Measurements from ENCODE around the gene QSOX2.
"Not testable (repeated sequence)": the region's sequence is repeated elsewhere in the genome, so short reads cannot be mapped to it uniquely, and the experiment has no call there.

QSOX2 gene

GRCh38 chr9:136240941-136241340 is 4.7 kb downstream of the QSOX2 start:
- H3K4me3 ChIP-seq (ENCODE audit: low read depth, low read length): no peak overlapping the region
- TF ChIP-seq CTCF (IDR thresholded peaks at IDR 0.05; ENCODE audit: low read depth, low read length): no peak
- in situ Hi-C loops (cut with HindIII; ENCODE audit: low sequenced_read_pairs): no loop called here
- no peak for DNase-seq (ENCODE audit: low read depth, low spot score)

- no peak overlapping the region for H3K4me3 ChIP-seq (ENCODE audit: low read depth, low read length)
- DNase-seq (ENCODE audit: low read depth, low spot score): no peak
- TF ChIP-seq CTCF (IDR thresholded peaks at IDR 0.05; ENCODE audit: low read depth, low read length): no peak
- in situ Hi-C loops (cut with HindIII; ENCODE audit: low sequenced_read_pairs): no loop called here
Measured at GRCh38 chr9:136239983-136240330, 5.7 kb downstream of the QSOX2 start.

DNA sequence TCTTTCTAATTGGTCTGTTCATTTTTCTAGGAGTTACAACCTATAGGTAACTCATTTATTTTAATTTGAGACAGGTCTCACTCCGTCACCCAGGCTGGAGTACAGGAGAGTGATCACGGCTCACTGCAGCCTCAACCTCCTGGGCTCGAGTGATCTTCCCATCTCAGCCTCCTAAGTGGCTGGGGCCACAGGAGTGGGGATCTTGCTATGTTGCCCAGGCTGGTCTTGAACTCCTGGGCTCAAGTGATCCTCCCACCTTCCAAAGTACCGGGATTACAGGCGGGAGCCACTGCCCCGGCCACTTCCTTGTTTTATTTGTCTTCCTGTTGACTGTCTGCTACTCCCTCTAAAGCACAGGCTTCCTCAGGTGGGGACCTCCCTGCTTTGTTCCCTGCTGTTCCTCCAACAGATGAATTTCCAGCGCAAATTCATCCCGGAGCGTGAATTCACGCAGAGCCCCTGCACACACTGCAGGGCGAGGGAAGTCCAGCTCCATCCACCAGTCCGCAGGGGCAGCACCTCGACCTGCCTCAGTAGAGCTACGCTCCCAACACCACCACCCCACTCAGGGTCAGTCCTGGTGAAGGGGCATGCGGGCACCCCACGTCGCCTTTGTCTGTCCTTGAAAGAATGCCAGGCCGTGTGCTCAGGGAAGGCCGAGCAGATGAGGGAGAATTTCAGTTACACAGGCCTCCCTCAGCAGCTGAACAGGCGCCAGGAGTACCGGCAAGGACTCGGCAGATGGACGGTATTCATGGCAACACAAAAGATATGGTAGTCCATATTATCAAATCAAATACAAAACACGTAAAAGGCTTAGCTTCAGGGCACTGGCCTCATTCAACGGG is 6.3 kb downstream of the QSOX2 start:
- in situ Hi-C loops (cut with HindIII; ENCODE audit: low sequenced_read_pairs): no loop called here

GRCh38 chr9:136238342-136238732 is 7.3 kb downstream of the QSOX2 start:
- no peak for TF ChIP-seq CTCF (IDR thresholded peaks at IDR 0.05; ENCODE audit: low read depth, low read length)
- H3K4me3 ChIP-seq (ENCODE audit: low read depth, low read length): no peak overlapping the region
- DNase-seq (ENCODE audit: low read depth, low spot score): no peak
- in situ Hi-C loops (cut with HindIII; ENCODE audit: low sequenced_read_pairs): no loop called here

More for the DNA sequence above, 6.3 kb downstream of the QSOX2 start:
- no peak overlapping the region for H3K4me3 ChIP-seq (ENCODE audit: low read depth, low read length)
- TF ChIP-seq CTCF (IDR thresholded peaks at IDR 0.05; ENCODE audit: low read depth, low read length): no peak
- no peak for DNase-seq (ENCODE audit: low read depth, low spot score)

- no peak for DNase-seq (ENCODE audit: low read depth, low spot score)
- in situ Hi-C loops (cut with HindIII; ENCODE audit: low sequenced_read_pairs): no loop called here
- no peak for TF ChIP-seq CTCF (IDR thresholded peaks at IDR 0.05; ENCODE audit: low read depth, low read length)
- H3K4me3 ChIP-seq (ENCODE audit: low read depth, low read length): no peak overlapping the region
Measured at GRCh38 chr9:136237486-136238341, 7.9 kb downstream of the QSOX2 start.

DNA sequence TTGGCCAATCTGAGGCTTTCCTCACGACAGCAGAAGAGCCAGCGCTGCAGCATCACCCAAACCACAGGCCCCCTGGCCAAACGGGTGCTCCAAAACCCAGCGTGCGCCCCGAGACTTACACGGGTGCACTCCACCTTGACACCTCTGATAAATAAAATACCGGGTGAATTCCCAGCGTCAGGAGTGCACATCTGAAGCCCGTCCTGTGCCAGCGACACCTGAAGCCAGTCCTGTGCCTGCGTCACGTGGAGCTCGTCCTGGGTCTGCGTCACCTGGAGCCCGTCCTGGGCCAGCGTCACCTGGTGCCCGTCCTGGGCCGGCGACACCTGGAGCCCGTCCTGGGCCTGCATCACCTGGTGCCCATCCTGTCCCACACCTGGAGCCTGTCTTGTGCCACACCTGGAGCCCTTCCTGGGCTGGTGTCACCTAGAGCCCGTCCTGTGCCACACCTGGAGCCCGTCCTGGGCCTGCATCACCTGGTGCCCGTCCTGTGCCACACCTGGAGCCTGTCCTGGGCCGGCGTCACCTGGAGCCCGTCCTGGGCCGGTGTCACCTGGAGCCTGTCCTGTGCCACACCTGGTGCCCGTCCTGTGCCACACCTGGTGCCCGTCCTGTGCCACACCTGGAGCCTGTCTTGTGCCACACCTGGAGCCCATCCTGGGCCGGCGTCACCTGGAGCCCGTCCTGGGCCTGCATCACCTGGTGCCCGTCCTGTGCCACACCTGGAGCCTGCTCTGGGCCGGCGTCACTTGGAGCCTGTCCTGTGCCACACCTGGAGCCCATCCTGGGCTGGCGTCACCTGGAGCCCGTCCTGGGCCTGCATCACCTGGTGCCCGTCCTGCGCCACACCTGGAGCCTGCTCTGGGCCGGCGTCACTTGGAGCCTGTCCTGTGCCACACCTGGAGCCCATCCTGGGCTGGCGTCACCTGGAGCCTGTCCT is 8.9 kb downstream of the QSOX2 start:
- DNase-seq (ENCODE audit: low read depth, low spot score); in situ Hi-C loops (cut with HindIII; ENCODE audit: low sequenced_read_pairs); H3K4me3 ChIP-seq (ENCODE audit: low read depth, low read length): not testable (repeated sequence)
